GM06990 (cell line): ENCODE data around the gene CD93.

Source experiments
- DNase-seq: peaks from one replicate; pipeline ENCODE4 v3.0.0-alpha.2; 2011; ENCODE audit not compliant: insufficient read length; ENCODE audit errors: extremely low read depth
- H3K27me3 ChIP-seq: replicated peaks from 2 replicates; pipeline ENCODE4 v1.6.0; 2011; ENCODE audit warnings: low read length; ENCODE audit not compliant: control insufficient read depth, insufficient read depth
- H3K36me3 ChIP-seq: 2 replicates; pipeline ENCODE4 v1.5.1; 2011; ENCODE audit warnings: low read length; ENCODE audit not compliant: control insufficient read depth, insufficient read depth
- H3K4me3 ChIP-seq: replicated peaks from 2 replicates; pipeline ENCODE4 v1.5.1; 2011; ENCODE audit warnings: low read depth, mild to moderate bottlenecking, control low read depth, low read length
- TF ChIP-seq, protein P1 (sequence below): IDR thresholded peaks from 2 replicates; pipeline ENCODE4 v1.5.1; 2011; ENCODE audit warnings: low read length, control low read depth, mild to moderate bottlenecking, inconsistent platforms; ENCODE audit not compliant: insufficient read depth, poor library complexity, severe bottlenecking

Gene CD93

DNA sequence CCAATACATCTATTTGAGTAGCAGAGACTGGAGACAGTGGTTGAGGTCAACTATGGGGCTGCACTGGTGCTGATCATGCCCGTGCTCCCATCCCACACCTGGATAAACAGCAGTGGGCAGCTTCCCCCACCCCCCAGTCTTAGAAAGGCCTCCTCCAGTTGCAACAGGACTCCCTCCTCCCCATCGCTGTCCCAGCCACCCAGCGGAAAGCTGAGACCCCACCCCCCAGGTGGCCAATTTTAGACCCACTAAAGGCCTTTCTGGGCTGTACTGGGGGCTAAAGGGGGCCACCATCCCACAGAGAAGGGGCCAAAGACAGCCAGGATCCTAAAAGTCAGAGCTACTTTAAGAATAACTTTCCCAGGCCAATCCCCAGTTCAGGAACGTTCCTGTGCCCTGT lies 52.2 kb downstream of the CD93 start:
- DNase-seq = no peak
- no peaks in the 10 kb centered on the region for H3K36me3 ChIP-seq
- TF ChIP-seq, protein P1, sequence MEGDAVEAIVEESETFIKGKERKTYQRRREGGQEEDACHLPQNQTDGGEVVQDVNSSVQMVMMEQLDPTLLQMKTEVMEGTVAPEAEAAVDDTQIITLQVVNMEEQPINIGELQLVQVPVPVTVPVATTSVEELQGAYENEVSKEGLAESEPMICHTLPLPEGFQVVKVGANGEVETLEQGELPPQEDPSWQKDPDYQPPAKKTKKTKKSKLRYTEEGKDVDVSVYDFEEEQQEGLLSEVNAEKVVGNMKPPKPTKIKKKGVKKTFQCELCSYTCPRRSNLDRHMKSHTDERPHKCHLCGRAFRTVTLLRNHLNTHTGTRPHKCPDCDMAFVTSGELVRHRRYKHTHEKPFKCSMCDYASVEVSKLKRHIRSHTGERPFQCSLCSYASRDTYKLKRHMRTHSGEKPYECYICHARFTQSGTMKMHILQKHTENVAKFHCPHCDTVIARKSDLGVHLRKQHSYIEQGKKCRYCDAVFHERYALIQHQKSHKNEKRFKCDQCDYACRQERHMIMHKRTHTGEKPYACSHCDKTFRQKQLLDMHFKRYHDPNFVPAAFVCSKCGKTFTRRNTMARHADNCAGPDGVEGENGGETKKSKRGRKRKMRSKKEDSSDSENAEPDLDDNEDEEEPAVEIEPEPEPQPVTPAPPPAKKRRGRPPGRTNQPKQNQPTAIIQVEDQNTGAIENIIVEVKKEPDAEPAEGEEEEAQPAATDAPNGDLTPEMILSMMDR = no peak
- H3K4me3 ChIP-seq = no peak overlapping the region
- H3K27me3 ChIP-seq = no peaks in the 10 kb centered on the region; the same call in none of the 2 replicates

DNA sequence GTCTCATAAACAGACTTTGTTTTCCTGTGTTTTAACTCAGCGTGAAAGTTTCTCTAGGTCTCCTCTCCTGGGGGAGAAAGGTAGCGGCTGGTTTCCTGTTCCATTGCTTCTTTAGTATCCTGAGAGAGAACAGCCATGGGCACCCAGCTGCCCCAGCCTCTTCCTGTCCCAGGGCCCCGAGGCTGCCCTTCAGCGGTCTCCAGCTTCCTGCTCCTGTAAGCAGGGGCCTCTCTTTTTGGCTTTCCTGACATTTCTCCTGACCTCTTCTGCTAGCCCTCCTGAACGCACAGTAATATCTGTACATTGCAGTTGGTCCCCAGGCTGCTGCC lies 53.4 kb downstream of the CD93 start:
- Histone ChIP-seq H3K4me3 (no peak overlapping the region), H3K27me3 (no peaks in the 10 kb centered on the region; the same call in none of the 2 replicates), H3K36me3 (no peaks in the 10 kb centered on the region)
- DNase-seq = no peak
- TF ChIP-seq, protein P1 = no peak

DNA sequence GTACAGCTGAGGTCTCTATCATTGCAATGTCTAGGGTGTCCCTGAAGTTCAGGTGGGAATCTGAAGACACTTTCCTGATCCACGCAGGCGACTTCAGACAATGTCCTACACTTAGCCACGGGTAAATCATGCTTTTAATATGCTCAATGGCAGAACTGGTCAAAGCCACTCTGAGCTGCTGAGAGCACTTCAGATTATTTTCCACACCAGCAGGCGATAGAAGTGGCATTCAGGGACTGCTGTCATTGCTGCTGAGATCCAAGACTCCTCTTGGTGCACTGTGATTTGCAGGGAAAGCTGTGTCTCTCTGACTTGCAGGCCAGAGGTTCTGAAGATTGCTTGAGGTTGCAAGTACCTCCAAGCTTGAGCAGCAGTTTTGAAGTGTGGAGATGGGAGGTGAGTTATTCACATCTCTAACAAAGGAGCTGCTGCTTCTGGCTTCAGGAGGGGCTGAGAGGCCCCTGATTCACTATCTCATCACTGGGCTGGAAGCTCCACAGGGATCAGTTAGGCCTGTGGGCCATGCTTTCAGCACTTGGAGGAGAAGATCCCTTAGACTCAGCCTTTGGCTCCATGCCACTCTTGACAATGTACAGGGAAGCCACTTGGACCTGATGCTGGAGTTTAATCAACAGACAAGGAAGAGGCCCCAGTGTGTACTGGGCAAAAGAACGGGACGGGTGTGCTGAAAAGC lies 53.9 kb downstream of the CD93 start:
- TF ChIP-seq, protein P1 = no peak
- Histone ChIP-seq H3K27me3 (no peaks in the 10 kb centered on the region; the same call in none of the 2 replicates), H3K4me3 (no peak overlapping the region), H3K36me3 (no peaks in the 10 kb centered on the region)
- DNase-seq = no peak

DNA sequence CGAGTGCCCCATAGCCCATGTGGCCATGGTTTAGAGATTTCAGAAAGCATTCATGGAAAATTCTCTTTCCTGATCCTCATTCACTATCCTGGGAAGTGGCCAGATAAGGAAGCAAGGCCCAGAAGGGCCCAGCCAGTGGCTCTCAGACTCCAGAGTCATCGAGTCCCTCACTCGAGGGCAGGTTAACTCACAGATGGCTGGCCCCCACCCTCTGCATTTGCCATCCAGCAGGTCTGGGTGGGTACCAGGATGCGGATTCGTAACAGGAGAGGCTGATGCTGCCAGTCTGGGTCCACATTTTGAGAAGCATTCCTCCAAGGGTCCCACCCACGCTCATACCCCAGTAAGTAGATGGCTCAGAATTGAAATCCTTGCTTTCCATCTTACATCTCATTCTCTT lies 54.8 kb downstream of the CD93 start:
- DNase-seq = no peak
- Histone ChIP-seq H3K36me3 (no peaks in the 10 kb centered on the region), H3K4me3 (no peak overlapping the region), H3K27me3 (no peaks in the 10 kb centered on the region; the same call in none of the 2 replicates)
- TF ChIP-seq, protein P1 = no peak
